Renal cortical epithelial cell (primary cell): ENCODE data around the gene CNPY3. TPM values are rescaled to one million over a fixed set of nuclear protein-coding genes. Genes with fewer than 3 reads are reported as not detected.
"Not testable (repeated sequence)": the region's sequence is repeated elsewhere in the genome, so short reads cannot be mapped to it uniquely, and the experiment has no call there.

Experiments
- DNase-seq: peaks from one replicate; pipeline ENCODE4 v3.0.0-alpha.2; 2011; ENCODE audit warnings: low read depth
- total RNA-seq: library from RNA; depleted of rRNA; stranded (reverse); fragments of >200 nt; gene quantifications from 2 replicates; pipeline ENCODE4 v1.2.3, GENCODE V29; 2014

CNPY3 gene
- total RNA-seq, 1 donor from 2014 or later = 66.7 TPM

- DNase-seq = no peak
Observed at GRCh38 chr6:42915732-42916131, 13.5 kb upstream of the CNPY3 start, which contains the start of gene PTCRA. TSS of gene PTCRA (plus strand) at chr6:42916053. CDS start at chr6:42916070, 17 bp downstream.

- no peak for DNase-seq
Observed at GRCh38 chr6:42916288-42916687, 13.0 kb upstream of the CNPY3 start.

DNA sequence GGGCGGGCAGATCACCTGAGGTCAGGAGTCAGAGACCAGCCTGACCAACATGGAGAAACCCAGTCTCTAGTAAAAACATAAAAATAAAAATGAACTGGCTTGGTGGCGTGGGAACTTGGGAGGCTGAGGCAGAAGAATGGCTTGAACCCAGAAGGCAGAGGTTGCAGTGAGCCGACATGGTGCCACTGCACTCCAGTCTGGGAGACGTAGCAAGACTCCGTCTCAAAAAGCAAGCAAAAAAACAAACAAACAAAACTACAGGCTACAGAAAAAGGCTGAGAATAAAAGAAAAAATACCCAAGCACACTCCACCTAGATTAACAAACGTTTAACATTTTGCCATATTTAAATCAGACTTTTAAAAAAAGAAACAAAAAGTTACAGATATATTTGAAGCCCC lies 7.5 kb upstream of the CNPY3 start:
- DNase-seq = no peak

DNA sequence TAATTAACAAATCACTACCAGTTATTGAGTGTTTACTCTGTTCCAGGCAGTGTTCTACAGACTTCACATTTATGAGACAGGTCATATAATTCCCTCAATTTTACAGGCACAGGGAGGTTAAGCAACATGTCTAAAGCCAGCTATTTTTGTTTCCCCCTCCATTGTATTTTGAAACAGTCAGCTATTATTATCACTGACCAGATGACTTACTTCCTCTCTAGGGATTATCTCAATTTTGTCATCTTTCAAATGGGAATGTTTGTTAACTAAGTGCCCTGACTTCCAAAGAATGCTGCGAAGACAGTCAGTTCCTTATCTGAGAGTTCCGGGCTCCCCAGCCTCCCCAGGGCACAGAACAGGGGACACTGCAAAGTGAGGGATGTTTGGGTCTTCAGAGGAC lies 5.6 kb upstream of the CNPY3 start:
- no peak for DNase-seq

DNA sequence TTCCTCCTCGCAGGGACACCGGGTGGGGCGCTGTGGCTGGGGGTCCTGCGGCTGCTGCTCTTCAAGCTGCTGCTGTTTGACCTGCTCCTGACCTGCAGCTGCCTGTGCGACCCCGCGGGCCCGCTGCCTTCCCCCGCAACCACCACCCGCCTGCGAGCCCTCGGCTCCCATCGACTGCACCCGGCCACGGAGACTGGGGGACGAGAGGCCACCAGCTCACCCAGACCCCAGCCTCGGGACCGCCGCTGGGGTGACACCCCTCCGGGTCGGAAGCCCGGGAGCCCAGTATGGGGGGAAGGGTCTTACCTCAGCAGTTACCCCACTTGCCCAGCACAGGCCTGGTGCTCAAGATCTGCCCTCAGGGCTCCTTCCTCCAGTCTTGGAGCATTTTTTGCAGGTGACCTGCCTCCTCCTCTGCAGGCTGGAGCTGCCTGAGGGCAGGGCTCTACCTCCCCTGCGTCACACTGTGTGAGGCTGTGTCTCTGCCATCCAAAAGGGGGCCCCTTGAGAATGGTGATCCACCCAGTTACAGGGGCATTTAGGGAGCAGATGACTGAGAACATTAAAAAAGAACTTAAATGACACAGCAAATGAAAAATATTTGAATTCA lies 3.9 kb upstream of the CNPY3 start:
- DNase-seq = no peak

- DNase-seq = peak; percentile 69
Observed at GRCh38 chr6:42929821-42930360, 611 bp downstream of the CNPY3 start.

GRCh38 chr6:42932412-42932811 lies 3.1 kb downstream of the CNPY3 start:
- no peak for DNase-seq

- no peak for DNase-seq
Observed at GRCh38 chr6:42933205-42933604, 3.9 kb downstream of the CNPY3 start.

- no peak for DNase-seq
Observed at GRCh38 chr6:42935322-42935721, 6.0 kb downstream of the CNPY3 start.

- no peak for DNase-seq
Observed at GRCh38 chr6:42936398-42936797, 7.1 kb downstream of the CNPY3 start.

GRCh38 chr6:42937548-42938427 lies 8.5 kb downstream of the CNPY3 start:
- DNase-seq = no peak

- DNase-seq = no peak
Observed at GRCh38 chr6:42938428-42938796, 9.1 kb downstream of the CNPY3 start.

DNA sequence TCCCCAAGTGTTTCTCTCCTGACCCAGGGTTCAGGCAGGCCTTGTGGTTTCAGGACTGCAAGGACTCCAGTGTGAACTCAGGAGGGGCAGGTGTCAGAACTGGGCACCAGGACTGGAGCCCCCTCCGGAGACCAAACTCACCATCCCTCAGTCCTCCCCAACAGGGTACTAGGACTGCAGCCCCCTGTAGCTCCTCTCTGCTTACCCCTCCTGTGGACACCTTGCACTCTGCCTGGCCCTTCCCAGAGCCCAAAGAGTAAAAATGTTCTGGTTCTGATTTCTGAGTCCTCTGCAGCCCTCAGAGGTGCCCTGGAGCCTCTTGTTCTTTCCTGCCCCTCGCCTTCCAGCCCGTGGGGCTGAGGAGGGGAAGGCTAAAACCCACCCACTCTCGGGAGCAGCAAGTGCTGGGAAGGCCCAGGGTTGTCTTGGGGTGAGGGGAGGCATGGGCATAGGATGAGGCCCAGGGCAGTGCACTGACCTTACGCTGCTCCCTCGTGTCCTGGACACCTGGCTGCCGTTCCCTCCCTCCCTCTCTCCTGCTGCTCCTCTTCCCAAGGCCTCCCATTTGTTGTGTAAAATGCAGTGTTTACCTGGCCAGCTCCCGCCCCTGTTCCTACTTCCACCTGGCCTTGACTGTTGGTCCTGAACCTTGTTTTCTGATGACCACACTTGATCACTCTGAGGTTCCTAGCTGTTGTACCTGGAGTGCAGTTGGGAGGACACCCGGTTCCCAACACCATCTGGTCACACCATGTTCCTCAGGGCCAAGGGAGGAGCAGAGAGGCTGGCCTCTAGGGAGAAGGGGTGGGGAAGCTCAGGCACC lies 9.9 kb downstream of the CNPY3 start:
- no peak for DNase-seq

- no peak for DNase-seq
Observed at GRCh38 chr6:42939810-42940167, 10.5 kb downstream of the CNPY3 start.

DNA sequence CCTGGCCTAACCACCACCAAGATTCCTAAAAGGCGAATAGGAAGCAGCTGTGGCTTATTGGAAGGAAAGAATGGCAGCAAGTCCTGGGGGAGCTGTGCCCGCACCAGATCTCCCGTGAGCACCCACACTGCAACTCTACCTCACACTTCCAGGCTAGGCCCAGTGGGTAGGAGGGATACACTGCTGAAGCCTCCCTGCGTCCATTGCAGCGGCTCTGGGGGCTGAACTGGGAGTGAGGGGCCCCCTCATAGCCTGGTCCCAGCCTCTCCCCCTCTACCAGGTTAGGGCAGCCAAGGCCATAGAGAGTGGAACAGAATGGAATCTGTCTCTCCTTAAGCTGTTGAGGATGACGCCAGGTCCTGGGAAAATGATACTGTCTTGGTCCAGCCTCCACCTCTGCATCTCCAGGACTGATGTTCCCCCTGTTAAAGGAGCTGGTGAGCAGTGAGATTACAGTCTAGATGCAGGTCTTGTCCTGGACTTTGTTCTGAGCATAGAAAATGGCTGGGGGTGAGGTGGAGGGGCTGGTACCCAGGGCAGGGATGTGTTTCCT lies 11.3 kb downstream of the CNPY3 start:
- DNase-seq = no peak

DNA sequence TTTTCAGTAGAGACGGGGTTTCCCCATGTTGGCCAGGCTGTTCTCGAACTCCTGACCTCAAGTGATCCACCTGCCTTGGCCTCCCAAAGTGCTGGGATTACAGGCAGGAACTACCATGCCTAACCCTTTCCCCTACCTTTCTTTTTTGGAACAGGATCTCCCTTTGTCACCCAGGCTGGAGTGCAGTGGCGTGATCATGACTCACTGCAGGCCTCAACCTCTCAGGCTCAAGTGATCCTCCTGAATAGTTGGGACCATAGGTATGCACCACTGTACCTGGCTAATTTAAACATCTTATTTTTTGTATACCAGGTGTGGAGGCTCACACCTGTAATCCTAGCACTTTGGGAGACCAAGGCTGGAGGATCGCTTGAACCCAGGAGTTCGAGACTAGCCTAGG lies 12.1 kb downstream of the CNPY3 start:
- DNase-seq = not testable (repeated sequence)

DNA sequence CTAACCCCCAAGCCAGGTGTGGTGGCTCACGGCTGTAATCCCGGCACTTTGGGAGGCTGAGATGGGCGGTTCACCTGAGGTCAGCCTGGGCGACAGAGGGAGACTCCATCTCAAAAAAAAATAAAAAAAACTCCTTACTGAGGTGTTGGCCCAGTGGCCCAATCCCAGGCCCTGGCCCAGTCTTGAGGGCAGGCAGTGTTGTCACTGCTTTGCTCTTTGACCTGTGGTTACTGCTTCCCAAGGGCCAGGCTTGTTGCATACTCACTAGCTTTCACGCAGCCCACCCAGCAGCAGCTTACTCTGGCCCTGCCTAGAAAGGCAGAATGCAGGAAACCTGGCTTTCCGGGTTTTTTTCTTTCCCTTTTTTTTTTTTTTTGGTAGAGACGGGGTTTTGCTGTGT lies 13.2 kb downstream of the CNPY3 start:
- DNase-seq = no peak

GRCh38 chr6:42947950-42948349 lies 18.7 kb downstream of the CNPY3 start:
- no peak for DNase-seq

GRCh38 chr6:42952389-42952788 lies 23.1 kb downstream of the CNPY3 start:
- no peak for DNase-seq

DNA sequence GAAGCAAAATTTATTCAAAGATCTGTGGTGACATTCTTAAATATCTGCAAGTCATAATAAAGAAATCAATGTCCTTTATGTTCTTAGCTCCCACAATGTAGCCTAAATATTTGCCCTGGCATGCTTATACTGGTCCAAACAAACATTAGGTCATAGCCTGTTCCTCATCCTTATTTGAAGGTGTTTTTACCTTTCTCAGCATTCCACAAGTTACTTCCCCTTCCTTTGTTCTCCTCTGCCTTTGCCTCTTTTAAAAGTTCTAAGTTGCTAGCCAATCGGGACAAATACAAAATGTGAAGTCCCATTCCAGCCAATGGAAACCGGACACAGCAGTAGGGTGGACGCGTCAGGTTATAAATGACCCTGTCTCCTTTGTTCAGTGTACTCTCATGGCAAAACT lies 25.1 kb downstream of the CNPY3 start:
- DNase-seq = not testable (repeated sequence)

DNA sequence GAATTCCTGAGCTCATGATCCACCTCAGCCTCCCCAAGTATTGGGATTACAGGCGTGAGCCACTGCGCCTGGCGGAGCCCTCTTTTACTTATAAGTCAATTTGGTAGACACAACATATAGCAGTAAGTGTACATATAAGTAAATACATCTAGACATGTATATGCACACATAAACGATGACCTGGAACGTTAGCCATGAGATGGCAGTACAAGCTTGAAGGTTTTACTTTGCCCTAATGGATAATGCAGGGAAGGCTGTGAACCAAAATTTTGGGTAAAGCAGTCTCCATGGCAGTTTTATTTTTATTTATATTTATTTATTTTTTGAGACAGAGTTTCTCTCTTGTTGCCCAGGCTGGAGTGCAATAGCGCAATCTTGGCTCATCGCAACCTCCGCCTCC lies 28.8 kb downstream of the CNPY3 start:
- DNase-seq = no peak

- DNase-seq = no peak
Observed at GRCh38 chr6:42959917-42960242, 30.6 kb downstream of the CNPY3 start.
